GM18517 (cell line): Measurements from ENCODE around the gene PRRC2B.
"Not testable (repeated sequence)": the region's sequence is repeated elsewhere in the genome, so short reads cannot be mapped to it uniquely, and the experiment has no call there.

Experiments
- ATAC-seq: cut with Tn5 transposase; IDR thresholded peaks from one replicate; pipeline ENCODE4 v1.9.1; 2021; ENCODE audit warnings: mild to moderate bottlenecking, moderate library complexity; ENCODE audit not compliant: unreplicated experiment

PRRC2B gene

GRCh38 chr9:131467214-131467935 is 73.5 kb downstream of the PRRC2B start:
- no peak for ATAC-seq

GRCh38 chr9:131468031-131468430 is 74.1 kb downstream of the PRRC2B start:
- ATAC-seq, result no peak

DNA sequence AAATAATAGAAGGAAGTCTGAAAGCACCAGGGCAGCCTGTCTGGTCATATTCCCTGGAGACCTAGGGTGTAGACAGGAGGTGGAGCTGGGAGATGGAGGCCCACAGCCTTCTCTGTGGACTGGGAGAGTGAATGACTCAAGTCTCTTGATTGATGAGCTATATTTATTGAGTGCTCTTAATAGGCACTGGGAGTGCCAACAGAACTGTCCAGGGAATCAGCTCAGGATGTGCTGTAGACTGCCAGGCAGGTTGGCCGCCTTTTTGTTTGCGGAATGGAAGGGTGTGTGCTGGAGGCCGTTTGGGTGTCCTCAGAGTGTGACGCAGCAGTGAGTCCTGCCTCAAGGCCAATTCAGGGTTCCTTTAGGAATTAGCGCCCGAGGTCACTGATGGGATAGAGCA is 75.5 kb downstream of the PRRC2B start:
- ATAC-seq, result no peak

- ATAC-seq, result no peak
Measured at GRCh38 chr9:131469951-131470350, 76.1 kb downstream of the PRRC2B start.

DNA sequence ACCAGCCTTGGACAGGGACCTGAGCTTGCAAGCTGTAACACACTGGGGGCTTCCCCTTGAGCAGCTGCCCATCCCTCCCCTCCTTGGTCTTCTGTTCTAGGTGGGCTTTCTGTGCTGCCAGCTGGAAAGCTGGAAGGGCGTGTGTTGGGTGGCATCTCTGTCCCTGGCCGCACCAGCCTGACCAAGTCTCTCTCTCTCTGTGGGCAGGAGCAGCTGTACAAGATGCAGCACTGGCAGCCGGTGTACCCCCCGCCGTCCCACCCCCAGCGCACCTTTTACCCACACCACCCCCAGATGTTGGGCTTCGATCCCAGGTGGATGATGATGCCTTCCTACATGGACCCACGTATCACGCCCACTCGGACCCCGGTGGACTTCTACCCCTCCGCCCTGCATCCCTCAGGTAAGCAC is 76.7 kb downstream of the PRRC2B start:
- no peak for ATAC-seq

DNA sequence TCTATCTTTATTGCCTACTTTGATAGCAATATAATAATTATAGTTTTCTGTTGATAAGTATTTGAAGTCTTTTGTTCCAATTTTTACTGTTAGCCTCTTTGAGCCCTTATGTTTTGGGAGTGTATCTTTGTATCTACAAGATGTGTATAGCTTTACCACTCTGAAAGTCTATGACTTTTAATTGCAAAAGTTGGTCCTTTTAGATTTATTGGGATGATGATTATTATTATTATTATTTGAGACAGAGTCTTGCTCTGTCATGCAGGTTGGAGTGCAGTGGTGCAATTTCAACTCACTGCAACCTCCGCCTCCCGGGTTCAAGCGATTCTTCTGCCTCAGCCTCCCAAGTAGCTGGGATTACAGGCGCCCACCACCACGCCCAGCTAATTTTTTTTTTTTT is 78.2 kb downstream of the PRRC2B start:
- ATAC-seq, result not testable (repeated sequence)

- no peak for ATAC-seq
Measured at GRCh38 chr9:131473198-131473885, 79.5 kb downstream of the PRRC2B start.

DNA sequence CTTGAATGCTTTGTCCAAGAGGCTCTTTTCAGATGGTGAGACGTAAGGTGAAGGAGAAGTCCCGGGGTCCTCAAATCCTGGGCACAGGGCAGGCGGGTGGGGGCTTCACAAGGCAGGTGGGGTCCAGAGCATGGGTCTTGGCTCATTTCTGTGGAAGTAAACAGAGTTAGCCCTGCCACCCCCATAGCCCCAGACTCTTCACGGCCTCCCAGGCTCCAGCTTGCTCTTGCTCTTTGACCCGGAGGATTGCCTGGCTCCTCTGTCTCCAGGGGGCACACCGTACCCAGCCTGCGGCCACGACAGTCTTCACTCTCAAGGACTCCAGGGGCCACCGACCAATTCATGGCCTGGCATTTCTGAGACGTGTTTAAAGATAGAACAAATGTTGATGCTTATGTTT is 80.0 kb downstream of the PRRC2B start:
- no peak for ATAC-seq

GRCh38 chr9:131474711-131475110 is 80.8 kb downstream of the PRRC2B start:
- ATAC-seq, result no peak

- no peak for ATAC-seq
Measured at GRCh38 chr9:131475111-131475955, 81.4 kb downstream of the PRRC2B start.

DNA sequence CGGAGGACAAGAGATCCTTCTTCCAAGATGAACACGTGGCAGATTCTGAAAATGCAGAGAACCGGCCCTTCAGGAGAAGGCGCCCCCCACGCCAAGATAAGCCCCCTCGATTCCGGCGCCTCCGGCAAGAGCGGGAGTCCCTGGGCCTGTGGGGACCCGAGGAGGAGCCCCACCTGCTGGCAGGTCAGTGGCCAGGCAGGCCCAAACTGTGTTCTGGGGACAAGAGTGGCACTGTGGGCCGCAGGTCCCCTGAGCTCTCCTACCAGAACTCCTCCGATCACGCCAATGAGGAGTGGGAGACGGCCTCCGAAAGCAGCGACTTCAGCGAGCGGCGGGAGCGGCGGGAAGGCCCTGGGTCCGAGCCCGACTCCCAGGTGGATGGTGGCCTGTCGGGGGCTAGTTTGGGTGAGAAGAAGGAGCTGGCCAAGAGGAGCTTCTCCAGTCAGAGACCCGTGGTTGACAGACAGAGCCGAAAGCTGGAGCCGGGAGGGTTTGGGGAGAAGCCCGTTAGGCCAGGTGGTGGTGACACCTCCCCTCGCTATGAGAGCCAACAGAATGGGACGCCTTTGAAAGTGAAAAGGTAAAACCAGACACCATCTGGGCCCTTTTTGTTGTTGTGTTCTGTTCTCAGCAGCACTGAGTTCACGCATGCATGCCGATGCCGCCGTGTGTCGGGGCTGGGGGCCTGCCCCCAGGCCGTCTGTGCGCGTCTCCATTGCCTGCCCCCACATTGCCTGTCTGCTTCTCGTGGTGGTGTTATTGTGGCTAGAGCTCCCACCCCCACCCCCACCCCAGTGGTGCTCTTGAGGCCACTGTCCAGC is 82.3 kb downstream of the PRRC2B start:
- ATAC-seq, result no peak

DNA sequence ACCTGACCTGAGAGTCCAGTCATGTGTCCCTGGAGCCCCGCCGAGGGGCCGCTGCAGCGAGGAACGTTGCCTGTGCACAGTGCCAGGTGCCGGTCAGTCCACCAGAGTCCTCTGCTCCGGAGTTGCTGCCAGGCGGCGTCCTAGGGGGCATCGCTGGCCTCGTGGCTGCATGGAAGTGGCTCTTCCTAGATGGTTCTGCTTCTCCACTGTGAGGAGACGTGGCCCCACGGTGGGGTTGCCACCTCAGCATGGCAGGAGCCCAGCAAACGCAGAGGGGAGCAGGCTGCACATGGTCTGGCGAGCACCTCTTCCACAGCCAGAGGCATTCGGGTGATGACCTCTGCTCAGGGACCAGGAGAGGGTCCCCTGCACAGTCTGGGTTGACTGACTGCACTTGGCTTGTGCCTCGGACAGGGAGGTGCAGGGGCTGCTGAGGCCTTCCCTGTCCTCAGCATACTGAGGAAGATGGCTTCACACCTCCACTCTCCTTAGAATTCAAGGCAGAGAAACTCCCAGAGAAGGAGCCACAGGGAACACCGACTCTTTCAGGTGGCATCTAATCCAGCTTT is 83.0 kb downstream of the PRRC2B start:
- no peak for ATAC-seq

DNA sequence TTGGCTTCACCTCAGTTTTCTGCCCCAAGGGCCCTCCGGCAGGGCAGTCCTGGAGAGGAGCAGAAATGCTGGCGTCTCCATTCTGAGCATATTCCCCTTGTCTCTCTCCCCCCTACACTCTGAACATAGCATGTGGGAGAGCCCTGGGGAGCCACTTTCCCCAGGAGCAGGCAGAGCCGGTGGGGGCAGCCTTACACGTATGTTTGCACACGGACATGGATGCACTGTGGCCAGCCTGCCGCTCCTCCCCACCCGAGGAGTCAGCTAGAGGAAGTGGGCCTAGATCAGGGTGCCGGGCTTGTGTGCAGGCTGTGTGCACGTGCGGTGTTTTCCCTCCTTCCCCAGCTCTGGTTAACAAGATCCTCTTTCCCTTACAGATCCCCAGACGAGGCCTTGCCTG is 83.5 kb downstream of the PRRC2B start:
- ATAC-seq, result no peak

DNA sequence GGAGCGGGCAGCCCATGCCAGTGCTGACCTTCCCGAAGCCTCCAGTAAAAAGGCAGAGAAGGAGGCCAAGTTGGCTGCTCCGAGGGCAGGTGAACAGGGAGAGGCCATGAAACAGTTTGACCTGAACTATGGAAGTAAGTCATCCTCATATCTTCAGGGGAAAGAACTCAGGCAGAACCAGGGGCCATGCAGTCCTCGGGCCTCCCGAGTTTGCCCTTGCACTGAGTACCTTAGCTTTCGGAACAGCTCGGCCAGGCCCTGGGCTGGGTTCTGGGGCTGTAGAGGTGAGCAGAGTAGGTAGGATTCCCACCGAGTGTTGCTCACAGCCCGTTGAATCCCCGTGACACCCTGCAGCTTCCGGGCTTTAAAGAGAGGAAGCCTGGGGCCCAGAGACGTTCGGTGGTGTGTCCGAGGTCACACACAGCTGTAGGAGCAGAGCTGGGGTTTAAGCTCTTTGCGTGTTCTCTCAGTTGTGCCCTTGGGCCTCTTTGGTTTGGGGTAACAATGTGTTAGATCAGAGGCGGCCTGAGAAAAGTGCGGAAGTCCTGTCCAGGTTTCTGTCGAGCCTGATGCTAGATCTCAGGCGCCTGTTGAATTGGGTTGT is 84.0 kb downstream of the PRRC2B start:
- ATAC-seq, result no peak

DNA sequence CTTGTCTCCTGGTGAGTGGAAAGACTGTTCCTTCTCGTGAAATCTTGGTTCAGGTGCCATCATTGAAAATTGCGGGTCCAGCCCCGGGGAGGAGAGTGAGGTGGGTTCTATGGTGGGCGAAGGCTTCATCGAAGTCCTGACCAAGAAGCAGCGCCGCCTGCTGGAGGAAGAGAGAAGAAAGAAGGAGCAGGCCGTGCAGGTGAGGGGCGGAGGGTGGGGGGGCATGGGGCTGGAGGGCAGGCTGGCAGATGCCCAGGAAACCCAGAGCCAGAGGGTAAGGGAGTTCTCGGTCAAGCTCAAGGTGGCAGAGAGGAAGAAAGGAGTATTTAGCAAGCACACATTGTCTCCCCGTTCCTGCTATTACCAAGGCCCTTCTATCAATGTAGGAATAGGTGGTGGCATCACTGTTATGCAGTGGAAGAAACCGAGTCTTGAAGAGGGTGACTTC is 84.6 kb downstream of the PRRC2B start:
- no peak for ATAC-seq

GRCh38 chr9:131478911-131479310 is 85.0 kb downstream of the PRRC2B start:
- ATAC-seq, result no peak

GRCh38 chr9:131480258-131480657 is 86.4 kb downstream of the PRRC2B start:
- ATAC-seq, result no peak

- no peak for ATAC-seq
Measured at GRCh38 chr9:131481441-131482342, 87.8 kb downstream of the PRRC2B start.
